ENCODE measurements around the gene TMEM132C.

DNA sequence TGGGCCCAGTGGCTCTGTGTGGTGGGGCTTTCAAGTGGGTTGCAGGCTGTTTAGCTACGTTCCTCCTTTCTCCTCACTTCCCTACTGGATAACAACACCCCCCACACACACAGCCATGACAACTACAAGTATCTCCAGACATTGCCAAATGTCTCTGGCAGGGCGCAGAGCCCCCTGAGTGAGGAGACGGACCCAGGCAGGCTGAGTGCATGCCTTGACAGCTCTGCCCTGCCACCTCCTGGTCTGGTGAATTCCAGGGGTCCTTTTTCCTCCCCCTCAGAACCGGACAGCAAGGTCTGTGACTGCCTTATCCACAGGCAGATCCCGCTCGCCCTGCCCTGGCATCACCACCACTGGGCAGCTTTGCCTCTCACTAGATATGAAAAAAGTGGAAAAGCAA, 276.5 kb downstream of the TMEM132C start:
- TF ChIP-seq POLR2A (IDR thresholded peaks at IDR 0.05): no peak
- TF ChIP-seq, protein P1, sequence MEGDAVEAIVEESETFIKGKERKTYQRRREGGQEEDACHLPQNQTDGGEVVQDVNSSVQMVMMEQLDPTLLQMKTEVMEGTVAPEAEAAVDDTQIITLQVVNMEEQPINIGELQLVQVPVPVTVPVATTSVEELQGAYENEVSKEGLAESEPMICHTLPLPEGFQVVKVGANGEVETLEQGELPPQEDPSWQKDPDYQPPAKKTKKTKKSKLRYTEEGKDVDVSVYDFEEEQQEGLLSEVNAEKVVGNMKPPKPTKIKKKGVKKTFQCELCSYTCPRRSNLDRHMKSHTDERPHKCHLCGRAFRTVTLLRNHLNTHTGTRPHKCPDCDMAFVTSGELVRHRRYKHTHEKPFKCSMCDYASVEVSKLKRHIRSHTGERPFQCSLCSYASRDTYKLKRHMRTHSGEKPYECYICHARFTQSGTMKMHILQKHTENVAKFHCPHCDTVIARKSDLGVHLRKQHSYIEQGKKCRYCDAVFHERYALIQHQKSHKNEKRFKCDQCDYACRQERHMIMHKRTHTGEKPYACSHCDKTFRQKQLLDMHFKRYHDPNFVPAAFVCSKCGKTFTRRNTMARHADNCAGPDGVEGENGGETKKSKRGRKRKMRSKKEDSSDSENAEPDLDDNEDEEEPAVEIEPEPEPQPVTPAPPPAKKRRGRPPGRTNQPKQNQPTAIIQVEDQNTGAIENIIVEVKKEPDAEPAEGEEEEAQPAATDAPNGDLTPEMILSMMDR (IDR thresholded peaks at IDR 0.05): no peak
- TF ChIP-seq EP300 (IDR thresholded peaks at IDR 0.05): no peak
